ENCODE measurements around the gene EPOP.

The EPOP gene

GRCh38 chr17:38710604-38710962, 35.8 kb upstream of the EPOP start:
- TF ChIP-seq CTCF (IDR thresholded peaks at IDR 0.05) (no peak), ZFX (IDR thresholded peaks at IDR 0.05; ENCODE audit: borderline replicate concordance) (no peak)

GRCh38 chr17:38709864-38710603, 35.3 kb upstream of the EPOP start:
- H3K27ac ChIP-seq, result no peak overlapping the region
- no peak for TF ChIP-seq ZFX (IDR thresholded peaks at IDR 0.05; ENCODE audit: borderline replicate concordance)

More at GRCh38 chr17:38710604-38710962, 35.8 kb upstream of the EPOP start:
- no peak overlapping the region for H3K27ac ChIP-seq

GRCh38 chr17:38709104-38709820, 34.5 kb upstream of the EPOP start:
- H3K27ac ChIP-seq, result no peak overlapping the region
- TF ChIP-seq ZFX (IDR thresholded peaks at IDR 0.05; ENCODE audit: borderline replicate concordance) (no peak), CTCF (IDR thresholded peaks at IDR 0.05) (no peak)

GRCh38 chr17:38707678-38708351, 33.1 kb upstream of the EPOP start:
- TF ChIP-seq ZFX (IDR thresholded peaks at IDR 0.05; ENCODE audit: borderline replicate concordance) (no peak), CTCF (IDR thresholded peaks at IDR 0.05) (no peak)
- H3K27ac ChIP-seq, result peak overlapping the region; percentile 97; the same call in 1 of the 2 replicates

- peak overlapping the region; percentile 97 for H3K27ac ChIP-seq
- TF ChIP-seq ZFX (IDR thresholded peaks at IDR 0.05; ENCODE audit: borderline replicate concordance) (no peak), CTCF (IDR thresholded peaks at IDR 0.05) (no peak)
These were observed 31.9 kb upstream of the EPOP start for GRCh38 chr17:38706505-38707216.

GRCh38 chr17:38705803-38706504, 31.2 kb upstream of the EPOP start:
- peak overlapping the region; percentile 97 for H3K27ac ChIP-seq
- TF ChIP-seq CTCF (IDR thresholded peaks at IDR 0.05) (no peak), ZFX (IDR thresholded peaks at IDR 0.05; ENCODE audit: borderline replicate concordance) (no peak)

GRCh38 chr17:38705523-38705802, 30.7 kb upstream of the EPOP start:
- H3K27ac ChIP-seq, result peak overlapping the region; percentile 97
- TF ChIP-seq ZFX (IDR thresholded peaks at IDR 0.05; ENCODE audit: borderline replicate concordance) (no peak), CTCF (IDR thresholded peaks at IDR 0.05) (no peak)
